Measurements from ENCODE around the gene LSR.

The LSR gene

GRCh38 chr19:35222373-35223015, 26.3 kb upstream of the LSR start:
- DNase-seq (ENCODE audit: low read depth in 1 of 2, low spot score in 1 of 2): no peak
- TF ChIP-seq JUND (IDR thresholded peaks at IDR 0.05; ENCODE audit: low read depth): no peak
- in situ Hi-C loops (cut with HindIII; ENCODE audit: low pct_unique_long_range_greater_than_20kb, low sequenced_read_pairs): no loop called here

- no peak for DNase-seq (ENCODE audit: low read depth in 1 of 2, low spot score in 1 of 2)
- in situ Hi-C loops (cut with HindIII; ENCODE audit: low pct_unique_long_range_greater_than_20kb, low sequenced_read_pairs): no loop called here
- no peak for TF ChIP-seq JUND (IDR thresholded peaks at IDR 0.05; ENCODE audit: low read depth)
Observed at GRCh38 chr19:35223084-35223790, 25.6 kb upstream of the LSR start.

GRCh38 chr19:35223862-35224505, 24.8 kb upstream of the LSR start:
- no peak for TF ChIP-seq JUND (IDR thresholded peaks at IDR 0.05; ENCODE audit: low read depth)
- in situ Hi-C loops (cut with HindIII; ENCODE audit: low pct_unique_long_range_greater_than_20kb, low sequenced_read_pairs): no loop called here
- no peak for DNase-seq (ENCODE audit: low read depth in 1 of 2, low spot score in 1 of 2)

GRCh38 chr19:35224681-35225571, 23.9 kb upstream of the LSR start:
- no peak for DNase-seq (ENCODE audit: low read depth in 1 of 2, low spot score in 1 of 2)
- no peak for TF ChIP-seq JUND (IDR thresholded peaks at IDR 0.05; ENCODE audit: low read depth)
- in situ Hi-C loops (cut with HindIII; ENCODE audit: low pct_unique_long_range_greater_than_20kb, low sequenced_read_pairs): no loop called here

GRCh38 chr19:35225951-35226350, 22.9 kb upstream of the LSR start:
- in situ Hi-C loops (cut with HindIII; ENCODE audit: low pct_unique_long_range_greater_than_20kb, low sequenced_read_pairs): no loop called here
- no peak for DNase-seq (ENCODE audit: low read depth in 1 of 2, low spot score in 1 of 2)
- no peak for TF ChIP-seq JUND (IDR thresholded peaks at IDR 0.05; ENCODE audit: low read depth)

- no peak for DNase-seq (ENCODE audit: low read depth in 1 of 2, low spot score in 1 of 2)
- no peak for TF ChIP-seq JUND (IDR thresholded peaks at IDR 0.05; ENCODE audit: low read depth)
- in situ Hi-C loops (cut with HindIII; ENCODE audit: low pct_unique_long_range_greater_than_20kb, low sequenced_read_pairs): no loop called here
Observed at GRCh38 chr19:35226748-35227147, 22.1 kb upstream of the LSR start.

GRCh38 chr19:35228177-35228930, 20.4 kb upstream of the LSR start, which contains the start of gene FAM187B:
TSS of gene FAM187B (minus strand) at chr19:35228739. CDS start at chr19:35228680, 59 bp downstream.
- in situ Hi-C loops (cut with HindIII; ENCODE audit: low pct_unique_long_range_greater_than_20kb, low sequenced_read_pairs): no loop called here
- no peak for DNase-seq (ENCODE audit: low read depth in 1 of 2, low spot score in 1 of 2)
- no peak for TF ChIP-seq JUND (IDR thresholded peaks at IDR 0.05; ENCODE audit: low read depth)

GRCh38 chr19:35229601-35230000, 19.2 kb upstream of the LSR start:
- in situ Hi-C loops (cut with HindIII; ENCODE audit: low pct_unique_long_range_greater_than_20kb, low sequenced_read_pairs): no loop called here
- no peak for DNase-seq (ENCODE audit: low read depth in 1 of 2, low spot score in 1 of 2)
- no peak for TF ChIP-seq JUND (IDR thresholded peaks at IDR 0.05; ENCODE audit: low read depth)

- in situ Hi-C loops (cut with HindIII; ENCODE audit: low pct_unique_long_range_greater_than_20kb, low sequenced_read_pairs): no loop called here
- no peak for TF ChIP-seq JUND (IDR thresholded peaks at IDR 0.05; ENCODE audit: low read depth)
Observed at GRCh38 chr19:35231956-35232645, 16.7 kb upstream of the LSR start.

GRCh38 chr19:35232912-35233311, 15.9 kb upstream of the LSR start:
- DNase-seq (ENCODE audit: low read depth in 1 of 2, low spot score in 1 of 2): no peak
- TF ChIP-seq JUND (IDR thresholded peaks at IDR 0.05; ENCODE audit: low read depth): no peak
- in situ Hi-C loops (cut with HindIII; ENCODE audit: low pct_unique_long_range_greater_than_20kb, low sequenced_read_pairs): no loop called here

More at GRCh38 chr19:35231956-35232645, 16.7 kb upstream of the LSR start:
- no peak for DNase-seq (ENCODE audit: low read depth in 1 of 2, low spot score in 1 of 2)
